Heart left ventricle (tissue), 16 donors: ENCODE measurements around the gene OXCT1. TPM values are rescaled to one million over a fixed set of nuclear protein-coding genes. Genes with fewer than 3 reads are reported as not detected.

Experiments
- ATAC-seq, 4 donors: fragments of 200-7000 bp; cut with Tn5 transposase; one replicate each; pipeline ENCODE4 v1.9.1; 2020 to 2022; ENCODE audit warnings: moderate library complexity in 4 of 4, mild to moderate bottlenecking in 3 of 4, moderate number of reproducible peaks in 1 of 4
- DNase-seq, 5 donors: peaks; one replicate each; pipeline ENCODE4 v3.0.0-alpha.2; 2020
- H3K27ac ChIP-seq, 12 donors: fragments of 200-600 bp; sonication (generic) in 4 of 12; one replicate each; pipeline versions ENCODE4 v1.5.0 to v1.8.0; 2016 to 2022; ENCODE audit warnings: mild to moderate bottlenecking in 2 of 12
- H3K27me3 ChIP-seq, 9 donors: fragments of 200-600 bp; sonication (generic) in 2 of 9; one replicate each; pipeline versions ENCODE4 v1.5.1 to v1.8.0; 2016 to 2022; ENCODE audit warnings: mild to moderate bottlenecking in 3 of 9
- H3K36me3 ChIP-seq, 9 donors: fragments of 200-600 bp; sonication (generic) in 2 of 9; one replicate each; pipeline versions ENCODE4 v1.5.0 to v1.8.0; 2018 to 2022; ENCODE audit warnings: mild to moderate bottlenecking in 2 of 9
- H3K4me1 ChIP-seq, 12 donors: fragments of 200-600 bp; sonication (generic) in 4 of 12; one replicate each; pipeline versions ENCODE4 v1.5.0 to v1.8.0; 2016 to 2022; ENCODE audit warnings: mild to moderate bottlenecking in 3 of 12
- H3K4me3 ChIP-seq, 12 donors: fragments of 200-600 bp; sonication (generic) in 4 of 12; one replicate each; pipeline versions ENCODE4 v1.5.0 to v1.8.0; 2017 to 2022; ENCODE audit warnings: mild to moderate bottlenecking in 9 of 12, moderate library complexity in 4 of 12
- H3K9me3 ChIP-seq, 12 donors: fragments of 200-600 bp; sonication (generic) in 4 of 12; one replicate each; pipeline versions ENCODE4 v1.5.0 to v1.8.0; 2016 to 2022; ENCODE audit warnings: mild to moderate bottlenecking in 1 of 12
- CTCF ChIP-seq, 12 donors: fragments of 200-600 bp; sonication (generic) in 4 of 12; IDR thresholded peaks; one replicate each; pipeline versions ENCODE4 v1.5.0 to v1.8.0; 2018 to 2022; ENCODE audit warnings: antibody characterized with exemption in 12 of 12, mild to moderate bottlenecking in 5 of 12
- POLR2A ChIP-seq, 2 donors: fragments of 450-650 bp; IDR thresholded peaks; one replicate each; pipeline ENCODE4 v1.6.1; 2017; ENCODE audit warnings: antibody characterized with exemption in 2 of 2, mild to moderate bottlenecking in 2 of 2, moderate library complexity in 2 of 2
- WGBS, 4 donors: extraction: QIAGEN DNeasy Blood & Tissue Kit in 2 of 4; methylation state at CpG; one replicate each; pipeline versions ENCODE4 v1.1.5 to v1.1.7; 2013 to 2018; 5-methylcytosine and 5-hydroxymethylcytosine counted together
- intact Hi-C, 10 donors: fragments of 100-400 bp; cut with DNase I; formaldehyde crosslinking; loops; one replicate each; pipeline versions ENCODE4 v1.11.1 to v1.14.2; 2022
- polyA plus RNA-seq, 2 donors: library from polyadenylated mRNA; stranded (reverse); fragments of 200-250 nt; gene quantifications; one replicate each; pipeline ENCODE4 v1.2.3, GENCODE V29; 2013
- total RNA-seq, 9 donors: library from RNA; depleted of rRNA in 2 of 9; stranded (reverse); fragments of >200 nt in 2 of 9; fragmentation: NEBNext Ultra II Directional in 3 of 9; extraction: Animal tissue kit (Norgen Biotek cat#: 25700) in 3 of 9; gene quantifications; one replicate each; pipeline versions ENCODE4 v1.1.0 to v1.2.4, GENCODE V29; 2016 to 2023
- donor health status: ischemic (EF 13 %, LVEDD 7.1; RV severe dilation, severe dysfunction).
- donor health status: healthy with polysubstance abuse.
- donor health status: DM: no; HTN: yes; CAD: no.
- donor health status: DM: no; HTN: no; CAD: no.
- donor health status: ischemic (EF 25% LVEDD 6.9; RV normal size, moderate dysfunction).
- donor health status: ischemic (EF 25% LVEDD 5.7; RV mildly dilated, moderate dysfunction).
- donor health status: healthy.
- donor health status: DM: yes; HTN: yes; CAD: no.
- donor health status: ischemic (EF 35%, LVEDD 5.7; RV mildly dilated, moderate dysfunction).
- donor health status: nonischemic (EF 11% LVEDD 7.7; RV severe dilation, severe dysfunction).
- donor health status: DM: yes; HTN: yes; CAD: no.
- donor health status: PGD.
- donor health status: ischemic (EF 29% LVEDD 5.4; RV normal size, mild dysfunction).
- donor health status: nonischemic (EF 23%, LVEDD 6.1; RV moderate dilation, normal function).

OXCT1 gene
- total and polyA plus RNA-seq, 11 donors: 50.7 to 363 (median 188) TPM

DNA sequence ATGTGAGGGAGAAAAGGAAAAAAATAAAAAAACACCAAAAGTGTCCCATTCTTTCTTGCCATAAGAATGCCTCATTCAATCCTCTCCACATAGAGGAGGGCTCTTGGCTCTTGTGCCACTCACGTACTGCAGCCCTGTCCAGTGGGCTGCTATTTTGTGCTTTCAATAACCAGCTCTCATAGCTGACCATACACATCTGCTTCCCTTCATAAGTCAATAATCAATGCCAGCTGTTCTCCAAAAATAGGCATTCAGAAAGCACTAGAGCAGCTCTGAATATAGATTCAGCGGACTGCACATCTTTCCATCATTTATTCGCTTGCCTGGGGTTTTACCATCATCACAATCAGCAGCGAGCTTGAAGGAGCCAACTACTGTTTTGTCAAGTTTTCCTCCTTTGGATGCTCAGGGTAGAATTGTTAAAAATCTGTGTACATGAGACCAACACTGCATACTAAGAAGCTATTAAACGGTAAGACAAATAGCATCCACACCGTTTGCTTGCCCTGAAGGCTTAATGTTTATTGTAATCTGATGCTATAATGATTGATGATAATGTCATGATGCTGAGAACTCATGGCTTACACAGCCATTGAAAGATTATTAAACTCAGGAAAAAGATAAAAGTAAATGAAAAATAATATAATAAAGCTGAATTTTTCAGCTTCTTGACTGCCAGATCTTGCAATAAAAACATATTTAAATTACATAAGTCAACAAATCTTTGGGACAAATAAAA, 80.0 kb downstream of the OXCT1 start:
- Histone ChIP-seq H3K27ac (no peak overlapping the region), H3K4me3 (no peak overlapping the region), H3K27me3 (no peaks in the 10 kb centered on the region), H3K9me3 (no peaks in the 10 kb centered on the region), H3K36me3 (peaks cover 0 to 13% (median 0%) of the 10 kb centered on the region in 9 donors), H3K4me1 (peaks cover 0 to 50% (median 28%) of the 10 kb centered on the region in 12 donors)
- DNase-seq (no peak), ATAC-seq (no peak)
- 76 to 87% (median 82%) methylated on average over 6 of the region's 6 CpGs for WGBS, 4 donors
- intact Hi-C loops: no loop called here
- TF ChIP-seq CTCF (IDR thresholded peaks at IDR 0.05) (no peak), POLR2A (IDR thresholded peaks at IDR 0.05) (no peak)

DNA sequence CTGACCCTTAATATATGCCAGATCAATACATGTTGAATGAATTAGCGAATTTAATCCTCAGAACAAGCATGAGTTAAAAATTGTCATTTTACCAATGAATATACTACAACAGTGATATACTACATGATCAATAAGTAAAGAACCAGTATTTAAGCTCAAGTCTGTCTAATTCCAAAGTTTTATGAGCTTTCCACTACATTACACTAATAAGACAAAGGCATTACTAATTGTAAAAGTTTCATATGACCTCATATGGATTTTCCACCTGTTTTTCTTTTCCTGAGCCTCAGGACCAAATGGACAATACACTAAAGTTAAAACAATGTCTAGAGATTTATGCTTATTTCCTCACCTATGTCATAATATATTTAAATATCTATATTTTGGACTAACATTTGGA, 80.8 kb downstream of the OXCT1 start:
- Histone ChIP-seq H3K27me3 (no peaks in the 10 kb centered on the region), H3K9me3 (no peaks in the 10 kb centered on the region), H3K4me3 (no peak overlapping the region), H3K36me3 (peaks cover 0 to 19% (median 0%) of the 10 kb centered on the region in 9 donors), H3K27ac (peak overlapping the region in 1 of 12 donors; percentile 27), H3K4me1 (peaks cover 0 to 42% (median 20%) of the 10 kb centered on the region in 12 donors)
- no peak for ATAC-seq
- WGBS, 4 donors: 86 to 92% (median 89%) methylated on average over 1 of the region's 1 CpG
- intact Hi-C loops: no loop called here
- TF ChIP-seq CTCF (IDR thresholded peaks at IDR 0.05) (no peak), POLR2A (IDR thresholded peaks at IDR 0.05) (no peak)
- no peak for DNase-seq

DNA sequence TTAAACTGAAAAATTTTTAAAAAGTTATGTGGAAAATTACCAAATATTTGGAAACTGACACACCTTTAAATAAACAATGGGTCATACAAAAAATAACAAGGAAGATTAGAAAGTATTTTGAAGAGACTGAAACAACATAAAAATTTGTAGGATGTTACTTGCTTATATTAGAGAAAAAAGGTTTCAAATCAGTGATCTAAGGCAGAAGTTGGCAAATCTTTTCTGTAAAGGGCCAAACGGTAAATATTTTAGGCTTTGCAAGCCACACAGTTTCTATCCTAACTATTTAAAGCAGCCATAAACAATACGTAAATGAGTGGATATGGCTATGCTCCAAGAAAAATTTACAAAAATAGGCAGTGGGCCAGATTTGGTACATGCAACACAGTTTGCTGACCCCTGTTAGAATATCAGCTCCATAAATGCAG, 81.3 kb downstream of the OXCT1 start:
- H3K4me3 ChIP-seq: no peak overlapping the region
- H3K36me3 ChIP-seq: peaks cover 0 to 22% (median 0%) of the 10 kb centered on the region in 9 donors
- intact Hi-C loops: no loop called here
- H3K9me3 ChIP-seq: no peaks in the 10 kb centered on the region
- ATAC-seq: peak in 2 of 4 donors; percentile 44 to 58
- peaks cover 0 to 38% (median 18%) of the 10 kb centered on the region in 12 donors for H3K4me1 ChIP-seq
- 0 to 11% (median 9%) methylated on average over 2 of the region's 2 CpGs for WGBS, 4 donors
- H3K27ac ChIP-seq: peak overlapping the region in 2 of 12 donors; percentile 16 to 27
- H3K27me3 ChIP-seq: no peaks in the 10 kb centered on the region
- DNase-seq: no peak
- no peak for TF ChIP-seq CTCF (IDR thresholded peaks at IDR 0.05)

DNA sequence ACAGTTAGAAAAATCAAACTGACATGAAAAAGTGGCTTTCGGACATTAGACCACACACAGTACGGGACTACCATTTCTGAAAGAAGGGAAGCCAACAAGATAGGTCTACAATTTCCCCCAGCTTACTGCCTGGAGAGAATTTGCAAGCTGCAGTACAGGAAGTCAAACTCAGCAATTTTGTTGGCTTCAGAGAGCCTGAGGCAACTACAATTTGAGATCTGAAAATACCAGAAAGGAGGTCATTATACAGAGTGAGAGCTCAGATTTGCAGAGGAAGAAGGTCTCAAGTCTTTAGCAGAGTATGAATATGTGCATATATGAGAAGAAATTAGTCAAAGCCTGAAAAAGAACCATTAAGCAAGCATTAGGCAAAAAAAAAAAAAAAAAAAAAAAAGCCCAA, 83.0 kb downstream of the OXCT1 start:
- intact Hi-C loops: no loop called here
- 74 to 92% (median 91%) methylated on average over 2 of the region's 2 CpGs for WGBS, 4 donors
- H3K27ac ChIP-seq: no peak overlapping the region
- peaks cover 0 to 30% (median 0%) of the 10 kb centered on the region in 9 donors for H3K36me3 ChIP-seq
- ATAC-seq: peak in 1 of 4 donors; percentile 24
- H3K4me1 ChIP-seq: peaks cover 0 to 38% (median 18%) of the 10 kb centered on the region in 12 donors
- no peak overlapping the region for H3K4me3 ChIP-seq
- DNase-seq: no peak
- H3K27me3 ChIP-seq: no peaks in the 10 kb centered on the region
- no peaks in the 10 kb centered on the region for H3K9me3 ChIP-seq
- no peak for TF ChIP-seq CTCF (IDR thresholded peaks at IDR 0.05)
- no peak for TF ChIP-seq POLR2A (IDR thresholded peaks at IDR 0.05)
